GM21576 (cell line): ENCODE results near the gene GIT2.

Source experiments
- ATAC-seq: cut with Tn5 transposase; IDR thresholded peaks from one replicate; pipeline ENCODE4 v1.9.1; 2021; ENCODE audit warnings: mild to moderate bottlenecking, moderate library complexity; ENCODE audit not compliant: unreplicated experiment

Gene GIT2

GRCh38 chr12:109983432-109984142, 12.6 kb downstream of the GIT2 start:
- ATAC-seq = no peak

DNA sequence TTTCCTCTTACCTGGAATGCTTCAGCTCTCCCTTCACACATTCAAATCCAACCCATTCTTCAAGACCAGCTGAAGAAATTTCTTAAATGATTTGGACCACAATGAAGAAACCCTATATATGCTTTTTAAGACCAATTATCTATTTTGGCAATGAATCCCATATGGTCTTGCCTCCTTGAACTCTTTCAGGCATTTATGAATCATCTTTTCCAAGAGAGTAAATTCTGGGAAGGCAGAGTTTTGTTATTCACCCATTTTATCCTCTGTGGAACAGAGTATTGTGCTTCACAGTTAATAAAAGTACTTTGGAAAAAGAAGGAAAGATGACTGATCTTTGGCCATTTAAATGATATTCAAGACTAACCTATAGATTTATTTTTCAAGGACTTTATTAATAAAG, 14.0 kb downstream of the GIT2 start:
- ATAC-seq = no peak

- ATAC-seq = no peak
Measured at GRCh38 chr12:109981311-109981710, 14.9 kb downstream of the GIT2 start.

- no peak for ATAC-seq
Measured at GRCh38 chr12:109972821-109973220, 23.3 kb downstream of the GIT2 start.

- ATAC-seq = no peak
Measured at GRCh38 chr12:109968801-109969200, 27.4 kb downstream of the GIT2 start.

DNA sequence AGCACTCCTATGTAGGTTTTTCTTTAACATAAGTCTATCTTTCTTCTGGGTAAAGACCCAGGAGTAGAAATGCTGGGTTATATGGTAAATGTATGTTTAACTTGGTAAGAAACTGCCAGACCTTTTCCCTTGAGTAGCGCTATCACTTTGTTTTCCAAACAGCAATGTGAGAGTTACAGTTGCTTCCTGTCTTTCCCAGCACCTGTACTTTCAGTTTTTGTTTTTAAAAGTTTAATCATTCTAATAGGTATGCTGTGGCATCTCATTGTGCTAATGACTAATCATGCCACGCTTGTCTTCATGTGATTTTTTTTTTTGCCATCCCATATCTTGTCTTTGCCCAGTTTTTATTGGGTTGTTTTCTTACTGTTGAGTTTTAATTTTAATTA, 28.1 kb downstream of the GIT2 start:
- no peak for ATAC-seq

DNA sequence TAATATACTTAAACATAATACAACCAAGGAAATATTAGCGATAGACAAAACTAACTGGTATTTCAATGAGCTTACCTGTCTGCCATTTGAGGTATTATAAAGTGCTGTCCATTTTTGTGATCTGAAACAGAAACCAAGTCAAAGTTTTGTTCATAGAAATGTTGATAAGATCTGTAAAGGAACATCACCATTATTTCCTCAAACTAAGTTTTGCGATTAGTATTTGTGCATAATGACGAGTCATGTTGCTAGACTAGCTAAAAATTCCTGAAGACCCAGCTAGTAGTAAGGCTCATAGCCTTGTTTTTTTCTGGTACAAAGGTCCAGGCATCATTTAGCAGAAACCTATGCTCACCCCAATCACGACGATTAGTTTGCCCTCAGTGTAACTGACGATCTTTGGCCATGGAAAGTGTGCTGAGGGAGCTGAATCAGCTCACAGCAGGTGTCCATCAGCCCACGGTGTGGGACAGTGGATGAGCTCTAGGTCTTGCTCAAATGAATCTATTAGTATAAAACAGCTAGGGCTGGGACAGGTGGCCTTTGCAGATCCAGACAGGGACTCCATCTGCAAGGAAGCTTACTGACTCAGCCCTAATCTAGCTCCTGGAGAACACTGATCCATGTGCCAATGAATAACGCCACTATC, 28.7 kb downstream of the GIT2 start:
- no peak for ATAC-seq

DNA sequence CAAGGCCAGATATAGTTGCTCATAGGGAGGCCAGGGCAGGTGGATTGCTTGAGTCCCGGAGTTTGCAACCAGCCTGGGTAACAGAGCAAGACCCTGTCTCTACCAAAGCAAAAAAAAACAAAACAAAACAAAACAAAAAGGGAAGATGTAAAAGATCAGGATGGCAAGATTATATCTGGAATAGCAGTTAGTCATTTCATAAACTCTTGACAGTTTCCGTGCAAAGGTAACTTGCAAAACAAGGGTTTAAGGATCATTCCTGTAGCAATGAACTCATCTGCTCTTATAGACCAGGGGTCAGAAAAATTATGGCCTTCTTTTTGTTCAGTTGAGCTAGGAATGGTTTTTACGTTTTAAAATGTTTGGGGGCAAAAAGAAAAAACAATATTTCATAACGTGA, 29.6 kb downstream of the GIT2 start:
- no peak for ATAC-seq

DNA sequence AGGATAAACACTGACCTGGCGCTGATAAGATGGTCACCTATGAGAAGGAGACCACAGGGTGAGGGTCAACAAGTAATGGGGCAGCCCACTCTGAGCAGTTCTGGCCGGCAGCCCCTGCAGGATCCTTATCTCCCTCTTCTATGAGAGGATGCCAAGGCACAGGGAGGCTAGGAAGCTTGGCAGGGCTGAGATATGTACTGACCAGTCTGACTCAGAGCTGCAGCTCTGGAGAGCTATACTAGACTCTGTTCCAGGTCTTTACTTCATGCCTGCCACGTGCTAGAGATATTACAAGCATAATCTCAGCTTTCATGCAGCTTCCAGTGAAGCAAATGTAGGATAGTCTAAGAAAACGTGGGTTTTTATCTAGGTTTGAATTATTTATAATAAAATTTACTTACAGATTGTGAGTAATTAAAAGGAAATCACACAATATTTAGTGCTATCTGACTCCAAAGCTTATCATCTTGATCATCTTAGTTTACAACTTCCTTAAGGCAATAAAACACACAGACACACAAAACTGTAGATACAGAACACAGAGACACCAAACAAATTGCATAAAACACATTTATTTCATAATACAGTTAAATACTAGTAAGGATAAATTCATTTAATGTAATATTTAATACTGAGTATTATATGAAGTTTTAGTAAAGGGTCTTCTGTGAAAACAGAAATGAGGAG, 32.3 kb downstream of the GIT2 start:
- ATAC-seq = no peak

DNA sequence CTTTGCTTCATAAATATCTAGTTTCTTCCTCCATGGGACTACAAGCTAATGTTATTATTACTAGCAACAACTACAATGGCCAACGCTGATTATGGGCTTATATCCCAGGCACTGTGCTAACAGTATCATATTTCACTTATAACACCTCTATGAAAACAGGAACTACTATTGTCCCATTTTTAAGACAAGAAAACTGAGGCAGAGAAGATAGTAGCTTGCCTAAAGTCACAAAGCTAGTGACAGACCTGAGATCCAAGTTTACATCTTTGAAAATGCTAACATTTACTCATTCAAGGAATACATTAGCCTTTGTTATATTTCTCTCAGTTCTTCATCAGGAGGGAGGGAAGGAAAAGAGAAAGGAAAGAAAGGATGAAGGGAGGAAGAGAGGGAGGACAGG, 32.8 kb downstream of the GIT2 start:
- no peak for ATAC-seq

GRCh38 chr12:109962398-109962797, 33.8 kb downstream of the GIT2 start:
- ATAC-seq = no peak

- no peak for ATAC-seq
Measured at GRCh38 chr12:109961612-109962011, 34.6 kb downstream of the GIT2 start.

DNA sequence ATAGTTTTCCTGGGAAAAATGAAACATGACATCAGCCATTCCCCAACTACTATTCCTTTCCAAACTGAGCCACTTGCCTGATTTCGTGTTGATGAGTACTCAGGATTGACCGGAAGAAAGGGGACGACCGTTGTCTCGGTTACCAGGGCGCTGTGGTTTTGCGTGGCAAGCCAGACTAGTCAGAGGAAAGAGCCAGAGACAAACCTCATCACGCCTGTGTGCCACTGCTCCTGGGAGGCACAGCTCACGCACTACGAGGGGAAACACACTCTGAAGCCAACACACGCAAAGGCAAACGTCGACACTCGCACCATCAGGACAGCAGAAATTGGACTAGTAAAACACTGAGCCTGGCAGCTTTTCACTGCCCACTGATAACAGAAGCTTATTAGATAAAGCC, 35.0 kb downstream of the GIT2 start:
- no peak for ATAC-seq

DNA sequence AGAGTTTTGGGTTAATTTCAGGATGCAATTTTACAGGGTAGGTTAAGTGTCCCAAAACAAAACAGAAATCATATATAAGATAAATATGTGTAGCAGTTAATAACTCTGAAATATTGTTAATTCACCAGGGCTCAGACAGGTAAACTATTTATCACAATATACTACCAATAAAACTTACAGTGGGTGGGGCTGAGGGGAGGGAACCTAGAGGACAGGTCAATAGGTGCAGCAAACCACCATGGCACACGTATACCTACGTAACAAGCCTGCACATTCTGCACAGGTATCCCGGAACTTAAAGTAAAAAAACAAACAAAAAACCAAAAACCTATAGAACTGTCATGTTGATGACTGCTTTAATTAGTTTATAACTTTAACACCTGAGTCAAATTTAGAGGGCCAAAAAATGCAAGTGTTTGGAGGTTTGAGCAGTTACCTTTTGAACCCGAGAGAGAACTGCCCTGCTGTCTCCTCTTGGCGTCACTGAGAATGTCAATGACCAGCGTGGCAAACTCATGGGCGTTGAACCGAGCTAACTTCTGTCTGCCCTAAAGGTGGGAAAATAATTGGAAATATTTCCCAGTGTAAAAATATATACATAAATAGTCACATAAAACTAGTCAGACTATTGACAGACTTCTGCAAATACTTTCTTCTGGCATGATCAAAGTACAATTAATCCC, 36.6 kb downstream of the GIT2 start:
- ATAC-seq = no peak

- no peak for ATAC-seq
Measured at GRCh38 chr12:109958374-109958773, 37.8 kb downstream of the GIT2 start.

GRCh38 chr12:109953656-109954055, 42.5 kb downstream of the GIT2 start:
- ATAC-seq = no peak

DNA sequence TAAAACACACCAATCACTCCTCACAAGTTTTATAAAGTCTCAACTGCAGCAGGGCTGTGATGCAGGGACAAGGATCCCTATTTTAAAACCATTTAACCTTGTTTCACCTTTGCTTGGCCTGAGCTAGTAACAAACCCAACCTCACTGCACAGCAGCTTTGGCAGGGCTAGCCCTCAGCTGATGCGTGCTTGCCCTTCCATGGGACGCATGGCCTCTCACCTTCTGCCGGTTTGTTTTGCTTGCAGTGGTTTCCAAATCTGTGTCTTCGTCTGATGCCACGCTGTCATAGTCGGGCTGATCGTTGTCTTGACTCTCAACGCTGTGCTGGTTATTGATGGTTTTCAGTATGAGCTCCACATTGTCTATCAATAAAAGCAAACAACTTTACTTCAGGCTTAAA, 43.3 kb downstream of the GIT2 start:
- ATAC-seq = no peak

- ATAC-seq = no peak
Measured at GRCh38 chr12:109952160-109952858, 43.9 kb downstream of the GIT2 start.

GRCh38 chr12:109951751-109952150, 44.4 kb downstream of the GIT2 start:
- no peak for ATAC-seq

DNA sequence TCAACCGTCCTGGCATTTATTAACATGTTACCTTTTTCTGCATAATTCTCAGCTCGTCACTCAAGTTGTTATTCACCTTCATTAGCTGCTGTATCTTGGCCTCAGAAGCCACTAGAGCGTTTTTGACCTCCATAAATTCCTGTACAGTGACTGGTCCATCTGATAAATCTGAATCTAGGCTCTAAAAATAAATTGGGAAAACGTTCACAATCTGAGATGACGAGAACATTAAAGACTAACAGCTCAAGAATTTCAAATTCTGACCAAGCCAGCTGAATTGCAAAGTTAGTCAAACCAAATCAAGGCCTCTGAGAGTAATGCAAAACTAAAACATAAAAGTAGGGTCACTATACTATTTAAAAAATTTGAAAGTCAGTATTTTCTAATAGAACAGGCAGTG, 45.0 kb downstream of the GIT2 start:
- ATAC-seq = no peak

DNA sequence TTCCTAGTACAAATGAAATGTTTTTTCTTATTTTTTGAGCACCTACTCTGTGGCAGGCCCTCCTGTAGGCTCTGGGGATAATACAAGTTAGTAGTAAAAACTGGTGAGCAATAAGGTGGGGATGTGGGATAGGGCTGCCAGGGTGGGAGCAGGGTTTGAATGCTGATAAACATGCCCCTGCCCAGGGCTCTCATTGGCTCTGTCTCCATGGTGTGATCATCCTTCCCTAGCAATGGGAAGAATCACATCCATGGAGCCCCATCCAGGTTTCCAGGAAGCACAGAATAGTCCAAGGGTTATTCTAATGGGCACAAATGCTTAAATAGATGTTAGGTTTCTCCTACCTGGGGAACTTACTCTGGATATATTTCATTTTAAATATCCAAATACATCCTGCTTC, 45.5 kb downstream of the GIT2 start:
- no peak for ATAC-seq
